GM21526 (cell line): ENCODE data around the gene PEAK3.

ENCODE experiments used
- ATAC-seq: cut with Tn5 transposase; IDR thresholded peaks from one replicate; pipeline ENCODE4 v1.9.1; 2021; ENCODE audit warnings: moderate library complexity; ENCODE audit not compliant: unreplicated experiment, low FRiP score

PEAK3 gene

DNA sequence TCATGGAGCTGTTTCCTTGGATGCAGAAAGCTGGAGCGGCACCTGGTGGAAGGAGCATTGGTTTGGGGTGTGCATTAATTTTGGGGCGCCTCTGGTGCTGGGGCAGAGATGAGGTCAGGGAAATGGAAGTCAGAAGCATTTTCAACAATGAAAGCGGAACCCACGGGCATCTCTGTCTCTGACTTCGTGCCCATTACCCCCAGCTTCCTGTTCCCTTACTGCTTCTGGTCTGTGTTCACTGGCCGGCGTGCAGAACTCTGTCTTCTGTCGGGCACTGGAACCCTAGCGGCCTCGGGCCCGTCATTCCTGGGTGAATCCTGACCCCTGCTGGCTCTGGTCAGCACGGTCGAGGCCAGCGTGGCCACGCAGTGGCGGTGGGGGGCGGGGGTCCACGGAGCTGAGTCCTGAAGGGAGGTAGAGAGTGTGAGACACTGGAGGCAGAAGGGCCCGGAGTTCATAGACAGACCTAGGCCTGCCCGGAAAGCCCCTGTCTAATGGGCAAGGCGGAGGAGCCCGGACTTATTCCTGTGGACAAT lies 33.9 kb upstream of the PEAK3 start:
- no peak for ATAC-seq

DNA sequence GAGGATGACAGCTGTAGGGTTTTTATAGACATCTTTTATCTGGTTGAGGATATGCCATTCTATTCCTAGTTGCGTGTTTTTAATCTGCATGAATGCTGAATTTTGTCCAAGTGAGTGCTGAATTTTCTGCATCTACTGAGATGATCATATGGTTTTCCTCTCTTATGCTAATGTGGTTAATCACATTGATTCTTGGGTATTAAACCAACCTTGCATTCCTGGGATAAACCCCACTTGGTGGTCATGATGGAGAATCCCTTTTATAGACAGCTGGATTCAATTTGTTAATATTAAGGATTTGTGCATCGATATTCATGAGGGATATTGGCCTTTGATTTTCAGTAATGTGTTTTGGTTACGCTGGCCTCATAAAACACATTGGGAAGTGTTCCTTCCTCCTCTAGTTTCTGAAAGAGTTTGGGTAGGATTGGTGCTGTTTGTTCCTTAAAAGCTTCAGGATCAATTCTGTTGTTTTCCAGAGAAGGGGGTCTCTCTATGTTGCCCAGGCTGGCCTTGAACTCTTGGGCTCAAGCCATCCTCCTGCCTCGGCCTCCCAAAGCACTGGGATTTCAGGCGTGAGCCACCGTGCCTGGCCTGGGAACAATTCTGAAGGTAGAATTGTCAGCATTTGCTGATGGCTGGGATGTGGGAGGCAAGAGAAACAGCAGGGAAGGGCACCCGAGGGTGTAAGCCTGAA lies 33.3 kb upstream of the PEAK3 start:
- no peak for ATAC-seq

DNA sequence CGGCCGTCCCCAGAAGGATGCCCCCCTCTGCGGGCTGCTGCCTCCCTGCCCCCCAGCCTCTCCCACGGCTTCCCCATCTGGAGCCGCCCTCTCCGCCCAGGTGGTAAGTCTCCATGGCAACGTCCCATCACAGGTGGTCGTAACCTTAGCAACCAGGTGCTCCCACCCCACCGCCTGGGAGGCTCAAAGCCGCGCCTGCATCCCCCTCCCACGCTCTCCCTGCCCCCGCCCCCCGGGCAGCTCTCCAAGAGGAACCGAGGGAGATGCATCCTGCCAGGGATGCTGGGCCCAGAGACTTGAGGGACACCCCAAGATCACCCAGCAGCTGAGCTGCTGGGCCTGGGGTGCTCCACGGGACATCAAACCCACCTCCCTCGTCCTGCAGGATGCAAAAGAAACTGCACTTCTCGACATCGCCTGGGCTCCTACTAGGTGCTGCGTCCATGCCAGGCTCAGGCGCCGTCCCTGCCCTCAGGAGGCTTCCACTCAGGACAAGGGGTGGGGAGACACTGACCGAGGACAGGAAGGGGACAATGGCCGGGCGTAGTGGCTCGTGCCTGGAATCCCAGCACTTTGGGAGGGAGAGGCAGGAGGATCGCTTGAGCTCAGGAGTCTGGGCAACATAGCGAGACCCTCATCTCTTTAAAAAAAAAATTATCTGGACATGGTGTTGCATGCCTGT lies 31.0 kb upstream of the PEAK3 start:
- ATAC-seq = no peak

DNA sequence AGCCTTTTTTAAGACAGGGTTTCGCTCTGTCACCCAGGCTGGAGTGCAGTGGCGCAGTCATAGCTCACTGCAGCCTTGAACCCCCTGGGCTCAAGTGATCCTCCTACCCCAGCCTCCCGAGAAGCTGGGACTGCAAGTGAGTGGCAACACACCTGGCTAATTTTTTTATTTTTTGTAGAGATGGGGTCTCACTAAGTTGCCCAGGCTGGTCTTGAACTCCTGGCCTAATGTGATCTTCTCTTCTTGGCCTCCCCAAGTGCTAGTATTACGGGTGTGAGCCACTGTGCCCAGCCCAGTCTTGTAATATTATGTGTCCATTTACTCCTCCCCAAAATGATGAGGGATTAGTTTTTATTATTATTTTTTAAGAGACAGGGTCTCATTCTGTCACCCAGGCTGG lies 29.1 kb upstream of the PEAK3 start:
- no peak for ATAC-seq

DNA sequence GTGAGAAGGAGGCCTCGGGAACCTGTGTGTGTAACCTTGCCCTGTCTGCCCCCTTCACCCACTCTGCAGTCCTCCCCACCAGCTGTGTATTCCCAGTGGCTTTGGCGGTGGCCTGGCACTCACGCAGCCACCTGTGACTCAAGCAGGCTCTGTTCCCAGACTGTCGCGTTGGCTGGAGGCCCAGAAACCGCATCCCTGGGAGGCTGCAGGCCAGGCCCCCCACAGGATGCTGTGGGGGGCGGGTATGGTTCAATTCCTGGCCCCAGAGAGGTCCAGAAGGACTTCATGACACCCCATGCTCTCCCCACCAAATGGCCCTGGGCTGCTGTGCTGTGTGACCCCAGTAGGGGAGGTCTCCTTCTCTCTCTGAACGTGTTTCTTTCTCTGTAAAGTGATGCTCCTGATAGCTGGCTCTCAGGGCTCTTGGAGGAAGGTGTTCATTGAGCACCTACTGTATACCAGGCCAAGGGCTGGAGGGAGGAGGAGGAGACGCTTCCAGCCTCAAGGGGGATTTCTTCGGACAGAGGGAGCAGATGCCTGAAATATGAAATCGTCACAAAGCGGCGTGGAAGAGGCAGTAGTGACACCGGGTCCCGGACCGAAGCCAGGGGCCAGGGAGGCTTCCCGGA lies 27.9 kb upstream of the PEAK3 start:
- ATAC-seq = no peak

DNA sequence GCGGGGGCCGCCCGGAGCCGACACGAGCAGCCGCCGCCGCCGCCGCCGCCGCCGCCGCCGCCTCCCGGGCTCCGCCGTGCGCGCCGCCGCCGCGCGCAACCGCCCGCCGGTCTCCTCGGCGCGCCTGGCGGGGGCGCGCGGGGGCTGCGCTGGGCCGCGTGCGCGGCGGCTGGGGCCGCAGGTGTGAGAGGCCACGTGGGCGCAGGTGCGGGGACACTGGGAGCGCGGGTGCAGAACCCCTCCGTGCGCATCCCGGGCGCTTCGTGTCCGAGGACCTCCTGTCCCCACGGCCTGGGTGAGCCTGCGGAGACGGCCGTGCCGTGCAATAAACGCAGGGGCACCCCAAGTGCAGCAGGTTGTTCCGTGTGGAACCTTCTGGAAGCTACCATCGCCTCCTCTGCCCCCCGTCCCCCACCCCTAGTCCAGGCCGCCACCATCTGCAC lies 26.2 kb upstream of the PEAK3 start, which contains the start of gene LINGO3:
LINGO3 (minus strand) TSS at position 41 of the 443 bp plus-strand sequence. CDS start 16,378 bp downstream, outside the sequence.
- ATAC-seq = no peak

DNA sequence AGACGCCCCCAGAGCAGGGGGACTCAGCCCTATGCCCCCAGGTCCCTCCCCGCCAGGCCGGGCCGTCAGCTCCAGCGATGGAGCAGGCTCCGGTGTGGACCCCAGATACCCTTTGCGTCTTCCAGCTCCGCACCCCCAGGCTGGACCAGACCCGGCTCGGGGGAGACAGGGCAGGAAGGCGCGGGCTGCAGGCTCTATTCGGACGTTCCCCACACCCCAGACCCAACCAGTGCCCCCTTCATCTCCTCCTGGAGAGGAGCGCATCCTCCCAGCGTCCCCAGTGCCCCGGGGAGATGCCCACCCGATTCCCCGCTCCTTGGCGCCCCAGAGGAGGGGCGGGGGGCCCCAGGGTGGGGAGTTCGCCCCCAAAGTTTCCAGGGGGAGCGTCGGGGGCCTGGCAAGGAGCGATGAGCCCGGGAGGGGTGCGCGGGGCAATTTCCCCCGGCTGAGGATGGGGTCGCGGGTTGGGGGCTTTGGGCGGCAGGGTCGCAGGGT lies 25.6 kb upstream of the PEAK3 start:
- ATAC-seq = no peak

DNA sequence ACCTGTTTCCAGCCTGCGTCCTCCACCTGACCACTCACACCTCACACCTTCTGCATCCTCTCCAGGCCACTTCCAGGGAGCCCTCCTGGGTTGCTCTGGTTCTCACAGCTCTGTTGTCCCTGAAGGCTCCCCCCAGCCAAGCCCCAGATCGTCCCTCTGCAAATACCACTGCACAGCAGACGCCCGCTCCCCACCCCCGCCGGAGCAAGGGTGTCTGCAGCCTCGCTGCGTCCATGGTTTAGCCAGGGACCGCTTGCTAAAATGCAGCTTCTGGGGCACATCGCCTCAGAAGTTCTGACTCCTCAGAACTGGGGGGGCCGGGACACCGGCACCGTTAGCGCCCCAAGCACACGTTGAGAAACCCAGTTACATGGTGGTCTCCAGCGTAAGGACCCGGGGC lies 25.0 kb upstream of the PEAK3 start:
- ATAC-seq = no peak

DNA sequence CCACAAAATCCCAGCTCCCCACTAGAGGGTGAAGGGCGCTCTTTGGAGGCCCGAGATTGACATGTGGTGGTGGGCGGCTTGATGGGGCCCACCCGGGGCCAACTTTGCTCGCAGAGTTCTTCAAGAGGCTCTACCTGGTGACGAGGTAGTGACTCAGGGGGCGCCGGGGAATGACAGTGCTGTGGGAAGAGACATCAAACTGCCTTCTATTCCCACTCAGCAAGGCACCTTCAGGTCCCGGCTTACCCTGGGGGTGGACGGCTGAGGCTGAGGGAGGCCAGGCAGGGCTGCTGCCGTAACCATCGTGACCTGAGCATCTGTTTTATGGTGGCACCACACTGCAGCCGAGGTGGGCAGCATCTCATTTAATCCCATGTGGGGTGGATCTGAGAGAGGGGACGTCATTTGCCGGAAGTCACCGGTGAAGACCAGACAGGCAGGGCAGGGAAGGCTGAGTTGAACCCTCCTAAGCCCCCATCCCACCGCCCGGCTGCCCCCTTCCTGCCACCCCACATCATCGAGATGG lies 24.4 kb upstream of the PEAK3 start:
- ATAC-seq = no peak

DNA sequence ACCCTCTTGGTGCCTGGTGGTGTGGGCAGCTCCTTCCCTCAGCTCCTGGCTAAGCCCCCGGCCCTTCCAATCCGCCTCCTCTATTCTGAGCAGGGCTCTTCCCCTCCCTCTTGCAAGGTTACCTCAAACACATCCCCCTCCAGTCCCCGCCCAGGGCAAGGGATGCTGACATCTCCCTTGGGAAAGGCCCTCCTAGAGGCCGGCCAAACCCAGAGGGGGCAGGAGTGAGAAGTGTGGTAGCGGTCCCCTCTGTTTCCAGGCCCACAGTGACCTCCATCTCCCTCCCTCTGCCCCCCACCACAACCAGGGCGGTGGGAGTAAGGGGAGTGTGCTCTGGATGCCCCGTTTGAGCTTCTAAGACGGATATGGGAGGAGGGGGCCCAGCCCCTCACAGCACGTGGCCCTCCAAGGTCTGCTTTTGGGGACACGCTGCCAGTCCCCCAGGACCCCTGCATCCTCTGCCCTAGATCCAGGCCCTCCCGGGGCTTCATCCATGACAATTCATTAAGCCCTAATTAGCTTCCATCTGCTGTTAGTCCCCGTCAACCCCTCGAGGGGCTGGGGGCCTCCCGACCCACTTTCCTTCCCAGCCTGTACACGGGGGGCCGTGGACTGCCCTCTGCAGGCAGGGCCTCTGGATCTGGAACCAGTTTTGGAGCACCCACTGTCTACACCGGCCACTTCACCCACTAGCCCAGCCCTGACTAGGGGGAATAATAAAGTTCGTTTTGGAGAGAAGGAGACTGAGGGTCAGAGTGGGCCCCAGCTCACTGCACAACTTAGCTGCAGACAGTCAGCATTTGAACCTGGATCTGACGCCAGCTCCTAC lies 23.7 kb upstream of the PEAK3 start:
- no peak for ATAC-seq

DNA sequence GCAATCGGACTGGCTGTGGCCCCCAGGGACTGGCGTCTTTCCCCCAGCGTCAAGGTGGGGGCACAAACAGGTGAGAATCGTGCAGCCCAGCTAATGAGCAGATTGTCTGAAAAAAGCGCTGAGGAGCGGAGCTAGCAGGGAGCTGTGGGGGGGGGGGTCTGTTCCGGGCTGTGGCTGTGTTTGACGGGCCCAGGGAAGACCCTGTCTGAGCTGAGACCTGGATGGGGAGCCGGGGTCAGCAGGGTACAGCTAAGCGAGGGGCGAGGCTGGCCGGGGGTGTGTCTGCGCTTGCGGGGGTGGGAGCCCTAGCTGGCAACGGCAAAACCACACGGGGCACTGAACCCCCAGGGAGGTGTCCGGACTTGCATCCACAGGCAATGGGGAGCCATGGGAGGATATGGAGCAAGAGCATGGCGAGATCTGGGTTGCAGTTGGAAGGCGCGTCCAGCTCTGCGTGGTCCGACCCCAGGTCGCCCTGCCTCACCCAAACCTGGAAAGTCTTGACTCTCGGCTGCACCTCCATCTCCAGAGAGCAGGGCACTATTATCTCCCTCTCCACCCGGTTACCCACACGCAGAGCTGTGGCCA lies 21.3 kb upstream of the PEAK3 start:
- no peak for ATAC-seq

DNA sequence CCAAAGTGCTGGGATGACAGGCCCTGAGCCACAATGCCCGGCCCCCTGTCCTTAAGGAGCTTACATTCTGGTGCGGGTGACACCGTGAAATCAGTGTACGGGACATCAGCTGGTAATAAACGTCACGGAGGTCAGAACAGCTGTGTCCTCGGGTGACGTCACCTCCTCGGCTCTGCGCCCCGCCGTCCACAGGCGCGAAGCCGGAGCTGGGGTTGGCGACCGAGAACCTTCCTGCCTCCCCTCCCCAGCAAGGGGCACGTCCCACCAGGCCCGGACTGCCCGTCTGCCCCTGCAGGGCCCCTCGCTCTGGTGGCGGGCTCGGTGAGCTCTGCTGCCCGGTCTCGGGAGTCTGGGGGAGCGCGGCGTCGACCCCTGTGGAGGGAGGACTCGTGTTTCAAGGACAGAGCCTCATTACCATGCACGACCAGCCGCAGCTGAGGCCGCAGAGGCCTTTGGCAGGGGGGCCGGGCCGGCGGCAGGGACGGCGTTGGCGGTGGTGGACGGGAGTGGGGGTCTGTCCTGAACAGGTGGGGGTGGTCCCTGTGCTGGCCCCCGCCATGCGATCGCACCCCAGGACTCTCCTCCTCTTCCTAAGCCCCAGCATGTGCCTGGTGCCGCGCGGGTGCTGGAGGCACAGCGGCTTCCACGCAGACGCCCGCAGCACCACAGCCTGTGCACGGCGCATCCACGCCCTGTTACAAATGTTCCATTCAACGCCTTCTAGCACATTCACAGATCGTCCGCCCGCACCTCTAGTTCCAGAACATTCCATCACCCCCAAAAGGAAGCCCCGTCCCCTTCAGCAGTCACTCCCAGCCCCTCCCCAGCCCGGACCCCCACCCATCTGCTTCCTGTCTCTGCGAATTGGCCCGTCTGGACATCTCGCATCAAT lies 20.6 kb upstream of the PEAK3 start:
- no peak for ATAC-seq

DNA sequence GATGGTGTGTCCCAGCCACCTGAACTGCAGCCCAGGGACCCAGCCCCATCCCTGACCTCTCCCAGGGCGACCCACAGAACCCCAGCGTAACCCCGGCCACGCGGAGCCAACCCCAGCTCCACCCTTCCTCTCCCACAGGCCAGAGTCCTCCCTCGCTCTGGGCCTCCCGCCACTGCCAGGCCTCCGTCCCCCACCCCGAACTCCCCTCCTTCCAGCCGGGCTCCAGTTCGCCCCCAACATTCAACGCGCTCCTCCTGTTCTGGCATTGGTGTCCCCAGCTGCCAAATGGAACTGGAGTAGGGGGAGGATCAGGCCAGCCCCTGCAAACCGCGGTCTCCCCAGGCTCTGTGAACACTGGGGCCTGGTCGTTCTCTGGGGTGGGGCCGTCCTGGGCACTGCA lies 18.6 kb upstream of the PEAK3 start:
- ATAC-seq = no peak

DNA sequence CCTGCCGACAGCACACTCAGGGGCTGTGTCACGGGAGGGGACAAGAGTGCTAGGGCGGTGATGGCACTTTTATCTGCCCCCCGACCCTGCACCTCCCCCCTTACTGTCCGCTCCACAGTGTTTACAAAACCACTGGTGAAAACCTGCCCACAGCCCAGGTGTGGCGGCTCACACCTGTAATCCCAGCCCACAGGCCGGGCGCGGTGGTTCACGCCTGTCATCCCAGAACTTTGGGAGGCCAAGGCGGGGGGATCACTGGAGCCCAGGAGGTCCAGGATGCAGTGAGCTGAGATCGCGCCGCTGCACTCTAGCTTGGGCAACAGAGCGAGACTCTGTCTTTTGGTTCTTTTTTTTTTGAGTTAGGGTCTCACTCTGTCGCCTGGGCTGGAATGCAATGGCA lies 14.2 kb upstream of the PEAK3 start:
- ATAC-seq = no peak

DNA sequence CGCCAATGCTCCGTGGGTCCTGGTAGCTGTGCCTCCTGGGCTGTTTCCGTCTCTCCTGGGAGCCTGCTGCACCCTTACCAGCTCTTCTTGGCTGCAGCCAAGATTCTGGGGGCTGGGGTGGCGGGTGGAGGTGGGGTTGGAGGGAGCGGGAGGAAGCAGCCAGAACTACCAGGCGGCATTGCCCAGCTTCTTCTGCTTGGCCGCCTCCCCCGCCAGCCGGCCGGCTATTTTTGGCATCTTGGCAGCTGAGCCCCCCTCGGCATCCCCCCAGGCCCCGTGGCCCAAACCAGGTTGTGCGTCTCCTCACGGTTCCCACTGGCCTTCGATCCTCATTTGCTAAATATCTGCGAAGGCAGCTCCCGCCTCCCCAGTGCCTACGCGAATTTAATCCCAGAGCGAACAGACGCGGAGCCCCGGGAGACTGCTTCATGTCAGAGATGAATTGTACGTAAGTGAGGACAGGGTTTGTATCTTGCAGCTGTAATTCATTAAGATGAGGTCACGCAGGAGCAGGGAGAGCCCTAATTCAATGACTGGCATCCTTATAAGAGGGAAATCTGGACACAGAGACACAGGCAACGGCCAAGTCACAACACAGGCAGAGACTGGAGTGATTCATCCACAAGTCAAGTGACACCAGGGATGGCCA lies 12.8 kb upstream of the PEAK3 start:
- no peak for ATAC-seq

DNA sequence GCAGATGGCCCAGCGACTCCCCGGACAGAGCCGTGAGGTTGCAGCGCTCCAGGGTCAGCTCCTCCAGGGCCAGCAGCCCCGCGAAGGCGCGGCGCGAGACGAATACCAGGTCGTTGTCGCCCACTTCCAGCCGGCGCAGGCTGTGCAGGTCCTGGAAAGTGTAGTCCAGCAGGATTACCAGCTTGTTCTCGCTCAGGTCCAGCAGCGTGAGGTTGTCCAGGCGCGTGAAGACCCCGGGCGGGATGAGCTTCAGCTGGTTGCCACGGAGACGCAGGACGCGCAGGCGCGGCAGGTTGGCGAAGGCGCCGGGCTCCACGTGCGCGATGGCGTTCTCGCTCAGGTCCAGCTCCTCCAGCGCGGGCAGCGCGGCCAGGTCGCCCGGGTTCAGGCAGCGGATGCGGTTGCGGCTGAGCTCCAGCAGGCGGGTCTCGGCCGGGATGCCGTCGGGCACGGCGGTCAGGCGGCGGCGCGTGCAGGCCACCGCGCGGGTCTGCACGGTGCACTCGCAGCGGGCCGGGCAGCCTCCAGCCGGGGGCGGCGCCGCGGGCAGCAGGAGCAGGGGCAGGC lies 9.3 kb upstream of the PEAK3 start:
- ATAC-seq = no peak

DNA sequence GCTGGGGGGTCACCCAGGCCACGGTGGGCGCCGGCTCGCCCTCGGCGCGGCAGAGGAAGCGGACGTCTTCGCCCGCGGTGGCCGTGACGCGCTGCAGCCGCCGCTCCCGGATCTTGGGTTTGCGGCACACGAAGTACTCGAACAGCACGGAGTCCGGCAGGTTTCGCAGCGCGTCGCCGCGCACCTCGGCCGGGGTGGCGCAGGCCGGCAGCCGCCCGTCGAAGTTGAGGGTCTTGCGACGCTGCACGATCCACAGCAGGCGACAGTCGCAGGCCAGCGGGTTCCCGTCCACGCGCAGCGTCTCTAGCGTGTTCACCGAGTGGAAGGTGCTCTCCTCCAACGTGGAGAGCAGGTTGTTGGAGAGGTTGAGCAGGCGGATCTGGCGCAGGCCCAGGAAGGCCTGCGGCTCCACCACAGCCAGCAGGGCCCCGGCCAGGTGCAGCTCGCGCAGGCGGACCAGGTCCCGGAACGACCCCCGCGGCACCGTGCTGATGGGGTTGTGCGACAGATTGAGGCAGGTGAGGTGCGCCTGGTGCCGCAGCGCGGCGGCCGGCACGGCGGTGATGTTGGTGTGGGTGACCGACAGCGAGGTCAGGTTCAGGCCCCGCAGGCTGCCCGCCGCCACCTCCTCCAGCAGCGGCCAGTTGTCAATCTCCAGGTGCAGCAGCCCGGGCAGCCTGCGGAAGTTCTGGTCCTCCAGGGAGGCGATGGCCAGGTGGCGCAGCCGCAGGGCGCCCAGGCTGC lies 8.6 kb upstream of the PEAK3 start:
- ATAC-seq = no peak
